AG10803 (cell line): ENCODE results near the gene SPINDOC.
"Not testable (repeated sequence)": the region's sequence is repeated elsewhere in the genome, so short reads cannot be mapped to it uniquely, and the experiment has no call there.

ENCODE experiments used
- DNase-seq: peaks from one replicate; pipeline ENCODE4 v3.0.0; 2010; ENCODE audit warnings: low read depth
- H3K4me3 ChIP-seq: 2 replicates; pipeline ENCODE4 v1.5.1; 2011; ENCODE audit warnings: mild to moderate bottlenecking, low read length, control low read depth
- TF ChIP-seq, protein P1 (sequence below): conservative IDR thresholded peaks from 2 replicates; pipeline ENCODE4 v1.5.1; 2011; ENCODE audit warnings: mild to moderate bottlenecking, low read length, control low read depth, inconsistent platforms

The SPINDOC gene

DNA sequence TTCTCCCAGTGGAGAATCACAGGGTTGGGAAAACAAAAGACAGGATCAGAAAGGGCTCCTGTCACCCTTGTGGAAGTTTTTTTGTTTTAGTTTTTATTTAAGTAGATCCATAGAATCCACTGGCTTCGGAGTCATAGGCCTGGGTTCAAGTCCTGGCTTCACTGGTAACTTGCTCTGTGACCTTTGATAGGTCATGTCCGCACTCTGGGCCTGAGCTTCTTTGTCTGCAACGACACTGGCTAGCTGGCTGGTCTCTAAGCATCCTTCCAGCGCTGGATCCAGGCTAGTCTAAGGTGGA is 46.0 kb upstream of the SPINDOC start:
- TF ChIP-seq, protein P1, sequence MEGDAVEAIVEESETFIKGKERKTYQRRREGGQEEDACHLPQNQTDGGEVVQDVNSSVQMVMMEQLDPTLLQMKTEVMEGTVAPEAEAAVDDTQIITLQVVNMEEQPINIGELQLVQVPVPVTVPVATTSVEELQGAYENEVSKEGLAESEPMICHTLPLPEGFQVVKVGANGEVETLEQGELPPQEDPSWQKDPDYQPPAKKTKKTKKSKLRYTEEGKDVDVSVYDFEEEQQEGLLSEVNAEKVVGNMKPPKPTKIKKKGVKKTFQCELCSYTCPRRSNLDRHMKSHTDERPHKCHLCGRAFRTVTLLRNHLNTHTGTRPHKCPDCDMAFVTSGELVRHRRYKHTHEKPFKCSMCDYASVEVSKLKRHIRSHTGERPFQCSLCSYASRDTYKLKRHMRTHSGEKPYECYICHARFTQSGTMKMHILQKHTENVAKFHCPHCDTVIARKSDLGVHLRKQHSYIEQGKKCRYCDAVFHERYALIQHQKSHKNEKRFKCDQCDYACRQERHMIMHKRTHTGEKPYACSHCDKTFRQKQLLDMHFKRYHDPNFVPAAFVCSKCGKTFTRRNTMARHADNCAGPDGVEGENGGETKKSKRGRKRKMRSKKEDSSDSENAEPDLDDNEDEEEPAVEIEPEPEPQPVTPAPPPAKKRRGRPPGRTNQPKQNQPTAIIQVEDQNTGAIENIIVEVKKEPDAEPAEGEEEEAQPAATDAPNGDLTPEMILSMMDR, result no peak
- peak overlapping the region; percentile 80 for H3K4me3 ChIP-seq
- DNase-seq, result no peak

- DNase-seq, result peak; percentile 56
These were observed 45.6 kb upstream of the SPINDOC start for GRCh38 chr11:63767565-63768236.

GRCh38 chr11:63768237-63769041 is 44.8 kb upstream of the SPINDOC start, which contains the start of gene ZFTA:
TSS of gene ZFTA (minus strand) at chr11:63768775. CDS start at chr11:63768622, 153 bp downstream.
- TF ChIP-seq, protein P1, result peak; percentile 36
- H3K4me3 ChIP-seq, result peak within 1 kb of the TSS; percentile 80
- DNase-seq, result peak; percentile 54

More at GRCh38 chr11:63767565-63768236, 45.6 kb upstream of the SPINDOC start:
- peak overlapping the region; percentile 80 for H3K4me3 ChIP-seq
- TF ChIP-seq, protein P1, result no peak

- DNase-seq, result peak; percentile 40
- peak overlapping the region; percentile 80 for H3K4me3 ChIP-seq
- TF ChIP-seq, protein P1, result no peak
These were observed 44.1 kb upstream of the SPINDOC start for GRCh38 chr11:63769042-63769713.

- H3K4me3 ChIP-seq, result peak overlapping the region; percentile 80
- TF ChIP-seq, protein P1, result no peak
- no peak for DNase-seq
These were observed 43.4 kb upstream of the SPINDOC start for GRCh38 chr11:63769714-63770455.

DNA sequence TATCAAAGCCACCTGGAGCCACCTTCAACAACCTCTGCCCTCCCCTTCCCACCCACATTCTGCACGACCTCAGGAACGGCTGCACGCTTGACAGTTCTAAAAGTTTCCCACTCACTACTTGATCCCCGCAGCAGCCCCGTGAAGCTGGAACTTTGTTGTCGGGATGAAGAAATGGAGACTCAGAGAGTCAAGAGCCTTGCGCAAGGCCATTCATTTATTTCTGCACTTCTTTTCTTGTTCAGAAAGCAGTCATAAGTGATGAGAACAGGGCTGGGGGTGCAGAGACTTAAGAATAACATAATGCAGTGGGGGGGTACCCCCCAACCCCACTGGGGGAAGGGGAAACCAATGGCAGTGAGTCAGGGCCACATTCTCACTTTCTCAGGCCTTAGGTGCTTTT is 42.5 kb upstream of the SPINDOC start:
- H3K4me3 ChIP-seq, result no peak overlapping the region
- no peak for DNase-seq
- TF ChIP-seq, protein P1, result no peak

GRCh38 chr11:63771741-63772318 is 41.4 kb upstream of the SPINDOC start:
- DNase-seq, result peak; percentile 40
- not testable (repeated sequence) for H3K4me3 ChIP-seq
